ENCODE measurements around the gene BCO2. TPM values are rescaled to one million over a fixed set of nuclear protein-coding genes. Genes with fewer than 3 reads are reported as not detected.
A peak's percentile ranks its signal among the peaks of the same experiment; 100 is the strongest.

BCO2 gene
- total and polyA plus RNA-seq, 4 donors, result 0.70 to 190 (median 78.8) TPM

- 55% methylated on average over 8 of the region's 8 CpGs for WGBS
- no peak for DNase-seq (ENCODE audit: low spot score)
- Histone ChIP-seq H3K36me3 (ENCODE audit: control insufficient read depth in 4 of 4, insufficient read depth in 3 of 4, low read depth in 1 of 4, low read length in 3 of 4) (no peaks in the 10 kb centered on the region), H3K9me3 (ENCODE audit: control insufficient read depth in 4 of 4, low read length in 3 of 4) (no peaks in the 10 kb centered on the region), H3K27me3 (ENCODE audit: control insufficient read depth in 4 of 4, insufficient read depth in 4 of 4, low read length in 3 of 4) (no peaks in the 10 kb centered on the region), H3K4me1 (ENCODE audit: control insufficient read depth in 4 of 4, insufficient read depth in 4 of 4, low read length in 3 of 4) (peaks cover 3 to 20% (median 13%) of the 10 kb centered on the region in 4 donors), H3K27ac (ENCODE audit: low read depth in 1 of 2, low read length in 2 of 2) (no peak overlapping the region), H3K4me3 (ENCODE audit: low read depth in 1 of 3, low read length in 3 of 3) (no peak overlapping the region), H3K9ac (ENCODE audit: low read depth in 1 of 2, low read length in 2 of 2) (no peak overlapping the region)
- TF ChIP-seq TAF1 (conservative IDR thresholded peaks at IDR 0.05) (no peak), SP1 (IDR thresholded peaks at IDR 0.05) (no peak), YY1 (IDR thresholded peaks at IDR 0.05) (no peak), GABPA (IDR thresholded peaks at IDR 0.05 in 1 of 2, conservative IDR thresholded peaks at IDR 0.05 in 1 of 2) (no peak), EGR1 (IDR thresholded peaks at IDR 0.05; ENCODE audit: low read depth in 2 of 2) (no peak), ATF3 (IDR thresholded peaks at IDR 0.05) (no peak), RXRA (IDR thresholded peaks at IDR 0.05) (peak in 1 of 2 donors; percentile 33), JUND (IDR thresholded peaks at IDR 0.05) (no peak), HNF4G (IDR thresholded peaks at IDR 0.05) (no peak), HNF4A (conservative IDR thresholded peaks at IDR 0.05) (peak in 1 of 2 donors; percentile 37), ZBTB33 (IDR thresholded peaks at IDR 0.05) (no peak), NR2F2 (IDR thresholded peaks at IDR 0.05) (no peak), MAX (IDR thresholded peaks at IDR 0.05) (no peak), FOXA2 (IDR thresholded peaks at IDR 0.05) (no peak), RAD21 (IDR thresholded peaks at IDR 0.05) (no peak), CTCF (IDR thresholded peaks at IDR 0.05; ENCODE audit: low read depth, low read length, missing input control) (no peak)
- TF ChIP-seq, protein P1, sequence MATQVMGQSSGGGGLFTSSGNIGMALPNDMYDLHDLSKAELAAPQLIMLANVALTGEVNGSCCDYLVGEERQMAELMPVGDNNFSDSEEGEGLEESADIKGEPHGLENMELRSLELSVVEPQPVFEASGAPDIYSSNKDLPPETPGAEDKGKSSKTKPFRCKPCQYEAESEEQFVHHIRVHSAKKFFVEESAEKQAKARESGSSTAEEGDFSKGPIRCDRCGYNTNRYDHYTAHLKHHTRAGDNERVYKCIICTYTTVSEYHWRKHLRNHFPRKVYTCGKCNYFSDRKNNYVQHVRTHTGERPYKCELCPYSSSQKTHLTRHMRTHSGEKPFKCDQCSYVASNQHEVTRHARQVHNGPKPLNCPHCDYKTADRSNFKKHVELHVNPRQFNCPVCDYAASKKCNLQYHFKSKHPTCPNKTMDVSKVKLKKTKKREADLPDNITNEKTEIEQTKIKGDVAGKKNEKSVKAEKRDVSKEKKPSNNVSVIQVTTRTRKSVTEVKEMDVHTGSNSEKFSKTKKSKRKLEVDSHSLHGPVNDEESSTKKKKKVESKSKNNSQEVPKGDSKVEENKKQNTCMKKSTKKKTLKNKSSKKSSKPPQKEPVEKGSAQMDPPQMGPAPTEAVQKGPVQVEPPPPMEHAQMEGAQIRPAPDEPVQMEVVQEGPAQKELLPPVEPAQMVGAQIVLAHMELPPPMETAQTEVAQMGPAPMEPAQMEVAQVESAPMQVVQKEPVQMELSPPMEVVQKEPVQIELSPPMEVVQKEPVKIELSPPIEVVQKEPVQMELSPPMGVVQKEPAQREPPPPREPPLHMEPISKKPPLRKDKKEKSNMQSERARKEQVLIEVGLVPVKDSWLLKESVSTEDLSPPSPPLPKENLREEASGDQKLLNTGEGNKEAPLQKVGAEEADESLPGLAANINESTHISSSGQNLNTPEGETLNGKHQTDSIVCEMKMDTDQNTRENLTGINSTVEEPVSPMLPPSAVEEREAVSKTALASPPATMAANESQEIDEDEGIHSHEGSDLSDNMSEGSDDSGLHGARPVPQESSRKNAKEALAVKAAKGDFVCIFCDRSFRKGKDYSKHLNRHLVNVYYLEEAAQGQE (IDR thresholded peaks at IDR 0.05), result no peak
Observed at GRCh38 chr11:112166562-112166961, 8.8 kb upstream of the BCO2 start.
